Measurements from ENCODE around the gene KRT9.

The KRT9 gene

DNA sequence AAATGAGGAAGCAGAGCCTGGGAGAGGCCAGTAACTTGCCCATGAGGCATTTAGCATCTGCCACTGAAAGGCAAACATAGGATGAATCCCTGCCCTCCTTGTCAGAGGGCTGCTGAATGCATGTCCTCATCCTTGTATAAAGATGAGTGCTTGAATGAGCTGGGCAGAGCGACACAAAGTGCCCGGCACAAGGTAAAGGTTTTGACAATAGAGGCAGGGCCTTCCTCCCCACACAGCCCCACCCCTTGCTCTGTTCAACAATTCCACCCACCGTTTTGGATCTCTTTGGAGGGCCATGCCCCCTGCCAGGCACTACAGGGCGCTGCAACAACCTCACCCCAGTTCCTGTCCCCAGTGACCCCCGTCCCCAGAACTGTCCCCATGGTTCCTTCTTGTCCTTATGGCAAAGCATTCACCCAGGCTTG, 42.4 kb downstream of the KRT9 start:
- DNase-seq (ENCODE audit: low spot score): no peak

DNA sequence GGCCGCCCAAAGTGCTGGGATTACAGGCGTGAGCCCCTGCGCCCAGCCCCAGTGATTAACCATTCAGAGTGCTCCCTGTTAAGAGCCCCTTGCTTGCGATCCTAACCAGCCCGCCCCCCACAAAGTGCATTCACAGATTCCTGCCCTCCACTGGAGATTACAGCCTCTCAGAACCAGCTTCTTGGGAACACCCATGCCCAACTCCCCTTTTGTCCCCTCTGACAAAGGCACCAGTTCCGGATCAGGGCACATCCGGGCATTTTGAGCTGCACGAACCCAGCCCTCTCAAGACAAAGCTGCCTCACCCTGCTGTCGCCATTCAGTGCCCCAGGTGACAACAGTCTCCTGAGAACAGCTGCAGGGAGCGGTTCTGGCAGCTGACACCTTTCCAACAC, 42.9 kb downstream of the KRT9 start:
- DNase-seq (ENCODE audit: low spot score): no peak

DNA sequence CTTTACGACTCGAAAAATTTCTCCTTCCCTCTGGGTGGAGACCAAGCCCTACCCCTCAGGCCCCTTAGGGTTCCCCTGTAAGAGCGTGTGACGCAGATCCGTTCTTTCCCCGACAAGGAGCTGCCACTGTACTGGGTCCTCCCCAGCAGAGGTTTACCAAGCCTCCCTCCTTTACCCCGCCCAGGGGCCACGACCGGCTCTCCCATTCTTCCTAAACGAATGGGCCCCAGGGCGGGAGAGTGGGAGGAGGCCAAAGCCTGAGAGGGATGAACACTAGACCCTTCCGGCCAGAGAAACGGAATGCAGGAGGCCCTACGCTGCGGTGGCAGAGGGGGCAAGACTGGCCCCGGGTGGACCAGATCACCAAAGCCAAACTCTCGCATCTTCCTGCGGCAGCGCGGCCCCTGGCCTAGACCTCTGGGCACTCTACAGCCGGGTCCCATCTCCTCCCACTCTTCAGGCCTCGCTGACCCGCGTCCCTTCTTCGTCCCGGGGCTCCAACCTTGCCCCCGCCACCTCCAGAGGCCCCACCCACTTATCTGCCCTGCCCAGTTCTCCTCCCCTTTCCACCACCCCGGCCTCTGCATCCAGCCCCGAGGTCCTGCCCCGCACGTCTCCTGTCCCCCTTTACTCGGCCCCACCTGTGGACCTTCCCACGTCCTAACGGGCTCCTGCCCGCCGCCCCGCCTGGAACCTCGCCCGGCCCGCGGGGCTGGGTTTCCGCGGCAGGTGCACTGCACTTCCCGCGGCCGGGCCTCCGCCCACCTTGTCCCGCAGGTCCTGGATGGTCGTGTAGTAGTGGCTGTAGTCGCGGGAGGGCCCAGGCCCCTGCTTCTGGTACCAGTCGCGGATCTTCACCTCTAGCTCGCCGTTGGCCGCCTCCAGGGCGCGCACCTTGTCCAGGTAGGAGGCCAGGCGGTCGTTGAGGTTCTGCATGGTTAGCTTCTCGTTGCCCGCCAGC, 44.5 kb downstream of the KRT9 start:
- DNase-seq (ENCODE audit: low spot score): no peak

DNA sequence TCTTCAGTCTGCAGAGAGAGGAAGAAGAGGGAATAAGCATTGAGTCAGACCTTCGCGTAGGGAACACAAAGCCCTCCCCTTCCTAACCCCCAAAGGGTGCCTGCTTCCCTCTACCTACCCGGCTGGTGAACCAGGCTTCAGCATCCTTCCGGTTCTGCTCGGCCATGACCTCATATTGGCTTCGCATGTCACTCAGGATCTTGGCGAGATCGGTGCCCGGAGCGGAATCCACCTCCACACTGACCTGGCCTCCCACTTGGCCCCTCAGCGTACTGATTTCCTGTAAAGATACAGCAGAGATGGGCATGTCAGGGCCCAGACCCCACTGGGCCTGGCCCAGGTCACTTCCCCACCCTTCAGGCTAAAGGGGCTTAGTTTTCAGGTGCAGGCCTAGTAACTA, 47.6 kb downstream of the KRT9 start:
- DNase-seq (ENCODE audit: low spot score): no peak

DNA sequence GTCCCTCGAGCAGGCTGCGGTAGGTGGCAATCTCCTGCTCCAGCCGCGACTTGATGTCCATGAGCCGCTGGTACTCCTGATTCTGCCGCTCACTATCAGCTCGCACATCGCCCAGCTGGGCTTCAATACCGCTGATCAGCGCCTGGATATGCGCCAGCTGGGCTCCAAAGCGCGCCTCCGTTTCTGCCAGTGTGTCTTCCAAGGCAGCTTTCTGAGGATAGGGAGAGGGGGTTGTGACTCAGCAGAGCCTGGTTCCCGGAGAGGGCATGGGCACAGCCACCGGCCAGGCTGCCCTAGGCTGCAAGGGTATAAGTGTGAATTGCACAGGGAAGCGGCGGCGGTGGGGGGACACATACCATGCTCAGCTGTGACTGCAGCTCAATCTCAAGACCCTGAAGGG, 48.1 kb downstream of the KRT9 start:
- DNase-seq (ENCODE audit: low spot score): no peak

DNA sequence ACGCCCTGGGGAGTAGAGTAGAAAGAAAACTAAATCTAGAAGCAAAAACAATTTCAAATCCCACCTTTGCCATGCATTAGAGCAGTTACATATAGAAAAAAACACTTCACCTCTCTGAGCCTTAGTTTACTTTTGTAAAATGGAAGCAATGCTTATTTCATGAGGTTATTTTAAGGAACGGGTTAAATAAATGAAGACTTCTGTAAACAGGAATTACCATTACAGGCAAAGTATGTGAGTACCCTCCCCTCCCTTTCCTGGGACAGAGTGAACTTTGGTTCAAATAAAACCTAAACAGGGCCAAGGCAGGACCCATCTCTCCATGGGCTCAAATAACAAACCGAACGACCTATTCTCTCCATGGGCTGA, 48.6 kb downstream of the KRT9 start:
- no peak for DNase-seq (ENCODE audit: low spot score)

DNA sequence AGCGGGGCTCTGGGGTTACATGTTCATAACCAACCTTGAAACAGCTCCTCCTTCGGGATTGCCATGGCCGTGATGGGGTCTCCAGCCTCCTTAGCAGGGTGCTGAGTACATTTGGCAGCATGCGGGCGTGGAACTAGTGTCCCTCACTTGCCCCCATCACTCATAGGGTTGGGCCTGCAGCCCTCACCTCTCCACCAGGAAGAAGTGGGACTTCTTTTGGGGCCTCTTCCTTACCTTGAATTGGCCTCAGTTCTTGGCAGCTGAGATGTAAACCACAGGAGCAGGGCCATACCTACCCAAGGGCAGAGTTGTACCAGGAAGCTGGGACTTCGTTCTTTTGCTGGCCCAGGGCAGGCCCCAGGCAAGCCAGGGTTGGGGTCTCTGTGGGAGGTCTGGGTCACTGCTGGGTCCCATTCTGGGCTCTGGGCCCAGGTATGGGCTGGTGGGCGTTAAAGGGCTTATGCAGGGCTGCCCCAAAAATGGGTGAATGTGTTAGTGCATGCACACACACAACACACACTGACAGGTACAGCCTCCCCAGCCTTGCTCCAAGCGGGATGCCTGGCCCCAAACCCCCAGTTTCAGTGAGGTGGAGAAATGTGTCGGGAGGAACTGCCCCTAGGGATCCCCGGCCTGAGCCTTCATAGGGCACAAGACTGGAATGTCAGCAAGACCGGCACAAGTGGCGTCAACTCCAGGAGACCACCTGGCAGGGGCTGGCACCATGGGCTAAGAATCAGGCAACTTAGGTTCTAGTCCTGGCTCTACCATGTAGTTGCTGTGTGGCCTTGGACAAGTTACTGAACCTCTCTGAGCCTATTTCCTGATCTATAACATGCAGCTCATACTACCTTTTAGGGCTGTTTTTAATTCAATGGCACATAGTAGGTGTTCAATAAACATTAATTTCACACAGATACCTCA, 49.3 kb downstream of the KRT9 start:
- DNase-seq (ENCODE audit: low spot score): no peak

DNA sequence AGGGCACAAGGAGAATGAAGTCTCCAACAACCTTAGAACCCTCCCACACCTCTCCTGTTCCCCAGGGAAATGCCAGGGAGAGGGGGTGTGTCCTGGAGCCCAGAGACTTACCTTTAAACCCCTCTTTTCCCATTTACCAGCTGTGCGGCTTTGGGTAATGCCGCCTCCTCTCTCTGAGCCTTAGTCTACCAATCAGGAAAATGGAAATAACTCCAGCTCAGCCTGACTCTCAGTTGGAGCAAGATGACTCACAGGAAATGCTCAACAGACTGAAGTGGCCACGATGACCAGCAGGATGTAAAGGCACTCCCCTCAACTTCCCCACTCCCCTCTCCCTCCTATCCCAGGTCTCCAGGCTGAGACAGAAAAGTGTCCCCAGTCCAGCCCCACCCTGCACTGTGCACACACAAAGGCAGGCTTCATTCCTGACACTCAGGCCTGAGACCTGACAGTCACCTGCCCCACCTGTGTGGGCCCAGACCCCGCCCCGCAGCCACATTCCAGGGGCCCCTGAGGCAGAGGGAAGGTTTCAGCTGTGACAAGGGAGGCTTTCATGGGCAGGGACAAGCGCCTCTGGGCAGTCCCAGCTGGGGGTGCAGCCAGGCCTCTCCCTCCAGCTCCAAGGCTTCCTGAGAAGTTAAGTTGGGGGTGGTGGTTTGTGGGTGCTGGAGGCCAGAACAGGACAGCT, 50.1 kb downstream of the KRT9 start:
- DNase-seq (ENCODE audit: low spot score): no peak

DNA sequence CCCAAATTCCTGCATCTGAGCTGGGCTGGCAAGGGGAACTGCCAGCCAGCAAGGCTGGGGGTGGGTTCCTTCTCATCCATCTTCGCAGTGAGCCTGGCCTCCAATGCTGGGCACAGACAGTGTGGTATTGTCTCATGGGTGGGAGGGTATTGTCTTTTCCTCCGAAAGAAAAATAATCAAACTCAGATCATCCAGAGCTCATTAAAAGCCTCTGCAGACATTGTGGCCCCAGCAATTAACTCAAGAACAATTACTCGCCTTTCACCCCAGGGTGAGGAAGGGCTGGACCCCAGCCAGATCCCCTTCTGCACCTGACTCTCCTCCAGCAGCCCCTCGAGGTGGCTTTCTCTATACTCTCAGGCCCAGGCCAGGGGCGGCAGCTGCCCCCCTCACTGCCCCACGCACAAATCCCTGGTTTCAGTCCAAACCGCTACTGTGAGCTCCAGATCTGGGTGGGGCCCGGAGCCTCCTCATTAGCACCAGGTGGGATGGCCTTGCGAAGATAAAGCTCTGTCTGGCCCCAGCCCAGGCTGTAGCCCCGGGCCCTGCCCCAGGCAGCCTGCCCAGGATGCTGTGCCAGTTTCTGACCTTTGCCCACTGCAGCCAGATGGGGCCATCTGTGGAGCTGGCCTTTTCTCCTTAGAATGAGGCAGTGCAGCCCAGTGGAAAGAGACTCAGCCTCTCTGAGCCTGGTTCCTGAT, 50.9 kb downstream of the KRT9 start:
- no peak for DNase-seq (ENCODE audit: low spot score)

DNA sequence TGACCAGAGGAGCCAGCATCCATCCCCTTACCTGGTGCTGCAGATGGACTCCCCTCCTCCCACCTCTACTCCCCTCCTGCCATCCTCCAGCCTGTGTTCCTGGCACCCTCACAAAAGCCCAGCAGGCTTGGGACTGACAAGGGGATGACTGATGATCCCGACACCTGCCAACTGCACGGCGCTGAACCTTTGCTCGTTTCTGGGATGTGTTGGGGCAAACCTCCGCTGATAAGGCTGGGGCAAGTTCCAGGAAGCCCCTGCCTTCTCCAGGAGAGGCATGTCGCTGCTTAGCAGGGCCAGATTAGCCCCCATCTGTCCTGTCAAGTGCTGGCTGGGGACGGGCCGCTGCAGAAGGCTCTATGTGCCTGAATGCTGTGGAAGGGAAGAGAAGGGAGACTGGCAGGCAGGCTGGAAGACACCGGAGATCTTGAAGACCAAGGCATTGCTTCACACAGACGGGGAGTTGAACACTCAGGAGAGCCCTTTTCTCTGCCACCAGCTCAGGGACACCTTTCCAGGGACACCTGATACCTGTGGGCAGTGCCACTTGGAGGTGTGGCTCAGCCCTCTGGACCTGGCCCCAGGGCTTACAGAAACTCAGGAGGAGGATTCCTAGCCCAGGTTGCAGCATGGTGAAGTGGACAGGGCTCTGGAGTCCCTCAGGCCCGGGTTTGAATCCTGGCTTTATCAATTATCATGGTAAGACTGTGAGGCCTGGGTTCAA, 52.2 kb downstream of the KRT9 start:
- DNase-seq (ENCODE audit: low spot score): no peak

DNA sequence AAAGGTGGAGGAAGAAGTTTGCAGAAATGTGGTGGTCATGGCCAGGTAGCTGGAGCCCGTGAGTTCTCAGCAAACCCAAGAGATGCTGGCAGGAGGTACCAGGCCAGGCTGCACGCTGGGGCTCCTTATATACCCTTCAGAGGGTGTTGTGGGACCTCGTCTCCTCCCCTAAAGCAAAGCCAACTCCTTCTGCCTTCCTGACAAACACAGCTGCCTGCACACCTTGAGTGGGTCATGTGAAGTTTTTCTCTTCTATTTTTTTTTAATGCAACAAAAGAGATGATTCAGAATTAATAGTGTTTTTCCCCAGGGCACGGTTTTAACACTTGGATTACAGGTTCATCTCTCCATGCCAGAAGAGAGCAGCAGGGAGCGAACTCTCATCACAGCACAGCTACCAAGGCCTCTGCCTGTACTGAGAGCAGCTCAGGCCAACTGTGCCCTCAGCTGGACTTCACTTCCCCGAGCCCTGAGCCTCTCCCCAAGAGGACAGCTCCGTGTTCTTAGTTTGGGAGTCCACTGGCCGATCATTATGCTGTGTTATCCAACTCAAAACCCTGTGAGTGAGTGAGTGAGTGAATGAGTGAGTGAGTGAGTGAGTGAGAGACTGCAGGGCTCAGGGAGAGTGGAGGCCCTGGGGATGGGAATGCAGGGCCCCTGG, 52.9 kb downstream of the KRT9 start, which contains the start of gene KRT15:
Gene KRT15 (minus strand): TSS at position 102 of the 661 bp plus-strand sequence. CDS start 63 bp downstream, at position 39.
- DNase-seq (ENCODE audit: low spot score): no peak

DNA sequence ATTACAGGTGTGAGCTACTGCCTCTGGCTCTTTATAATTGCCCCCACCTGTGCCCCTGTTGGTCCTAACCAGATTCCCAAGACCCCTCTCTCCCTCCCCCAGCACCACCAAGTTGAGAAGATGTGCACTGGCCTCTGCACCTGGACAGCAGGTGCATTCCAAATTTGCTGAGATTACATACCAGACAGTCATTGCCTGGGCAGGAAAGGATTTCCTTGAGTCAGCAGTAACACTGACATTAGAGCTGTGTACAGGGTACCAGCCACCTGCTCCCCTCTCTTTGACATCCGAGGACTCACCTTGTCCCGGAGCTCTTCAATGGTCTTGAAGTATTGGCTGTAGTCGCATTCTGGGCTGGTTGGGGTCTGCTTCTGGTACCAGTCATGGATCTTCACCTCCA, 53.8 kb downstream of the KRT9 start:
- no peak for DNase-seq (ENCODE audit: low spot score)

DNA sequence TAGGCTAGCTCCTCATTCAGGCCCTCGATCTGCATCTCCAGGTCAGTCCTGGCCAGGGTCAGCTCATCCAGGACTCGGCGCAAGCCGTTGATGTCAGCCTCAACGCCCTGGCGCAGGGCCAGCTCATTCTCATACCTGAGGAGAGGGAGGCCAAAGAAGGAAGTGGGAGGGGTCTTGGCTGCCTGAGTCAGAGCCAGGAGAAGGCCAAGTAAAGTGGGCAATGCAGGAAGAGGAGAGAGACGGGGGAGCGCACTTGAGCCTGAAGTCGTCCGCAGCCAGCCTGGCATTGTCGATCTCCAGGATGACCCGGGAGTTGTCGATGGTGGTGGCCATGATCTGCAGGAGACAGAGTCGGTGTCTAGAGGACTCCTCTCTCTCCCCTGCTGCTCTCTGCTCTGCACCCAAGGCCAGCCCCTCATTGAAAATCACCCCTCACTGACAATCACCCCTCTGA, 55.0 kb downstream of the KRT9 start:
- DNase-seq (ENCODE audit: low spot score): no peak

DNA sequence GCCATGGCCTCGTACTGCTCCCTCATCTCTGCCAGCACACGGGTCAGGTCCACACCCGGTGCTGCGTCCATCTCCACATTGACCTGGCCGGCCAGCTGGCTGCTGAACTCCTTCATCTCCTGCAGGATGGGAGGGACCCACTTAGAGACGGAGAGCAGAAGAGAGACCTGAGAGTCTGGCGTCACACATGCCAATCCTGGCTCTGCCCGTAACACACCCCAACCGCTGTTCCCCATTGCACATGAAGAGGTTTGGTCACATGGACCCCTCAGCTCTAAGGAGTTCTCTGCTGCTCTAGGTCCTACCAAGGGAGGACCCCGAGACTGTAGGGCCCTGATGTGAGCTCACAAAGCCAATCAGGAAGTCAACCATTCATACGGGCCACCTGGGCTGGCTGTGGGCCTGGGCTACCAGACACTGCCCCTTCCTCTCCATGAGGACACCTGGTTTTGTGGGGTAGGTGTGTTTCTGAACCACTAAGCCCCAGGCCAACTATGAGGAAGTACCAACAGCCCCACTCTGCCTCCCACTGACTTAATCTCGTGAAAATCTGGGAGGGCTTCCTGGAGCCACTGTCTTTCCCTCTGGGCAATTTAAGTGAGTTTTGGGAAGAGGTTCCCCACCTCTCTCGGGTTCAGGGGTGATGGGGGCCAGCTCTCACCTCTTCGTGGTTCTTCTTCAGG, 55.6 kb downstream of the KRT9 start:
- no peak for DNase-seq (ENCODE audit: low spot score)
